Hematopoietic multipotent progenitor cell (in vitro differentiated cells): Measurements from ENCODE around the gene FGFR2. TPM values are rescaled to one million over a fixed set of nuclear protein-coding genes. Genes with fewer than 3 reads are reported as not detected.

Experiments
- DNase-seq, 3 donors: peaks; one replicate each; pipeline ENCODE4 v3.0.0-alpha.2; 2011 to 2015; ENCODE audit warnings: low read depth in 2 of 3, low spot score in 2 of 3
- total RNA-seq: library from RNA; depleted of rRNA; stranded (reverse); fragments of >200 nt; gene quantifications from one replicate; pipeline ENCODE4 v1.2.3, GENCODE V29; 2012

The FGFR2 gene
- total RNA-seq, 1 donor: not detected

- no peak for DNase-seq
These were observed 13.3 kb upstream of the FGFR2 start for GRCh38 chr10:121611393-121612159.

- DNase-seq: no peak
These were observed 12.6 kb upstream of the FGFR2 start for GRCh38 chr10:121610798-121611323.

- no peak for DNase-seq
These were observed 11.5 kb upstream of the FGFR2 start for GRCh38 chr10:121609426-121610380.

- DNase-seq: peak in 2 of 3 donors; percentile 34 to 50
These were observed 10.4 kb upstream of the FGFR2 start for GRCh38 chr10:121608469-121609190.

GRCh38 chr10:121607310-121608055, 9.2 kb upstream of the FGFR2 start:
- no peak for DNase-seq

- no peak for DNase-seq
These were observed 7.5 kb upstream of the FGFR2 start for GRCh38 chr10:121605708-121606107.

GRCh38 chr10:121601458-121601857, 3.2 kb upstream of the FGFR2 start:
- no peak for DNase-seq

GRCh38 chr10:121600611-121601010, 2.4 kb upstream of the FGFR2 start:
- DNase-seq: no peak

GRCh38 chr10:121599947-121600346, 1.7 kb upstream of the FGFR2 start:
- no peak for DNase-seq

- peak in 1 of 3 donors; percentile 22 for DNase-seq
These were observed 561 bp downstream of the FGFR2 start for GRCh38 chr10:121597504-121598262.

- DNase-seq: no peak
These were observed 1.3 kb downstream of the FGFR2 start for GRCh38 chr10:121596689-121597503.

- DNase-seq: no peak
These were observed 2.2 kb downstream of the FGFR2 start for GRCh38 chr10:121595806-121596688.

- no peak for DNase-seq
These were observed 2.9 kb downstream of the FGFR2 start for GRCh38 chr10:121595351-121595805.

- no peak for DNase-seq
These were observed 3.5 kb downstream of the FGFR2 start for GRCh38 chr10:121594623-121595350.

GRCh38 chr10:121594076-121594475, 4.2 kb downstream of the FGFR2 start:
- no peak for DNase-seq

- DNase-seq: no peak
These were observed 4.8 kb downstream of the FGFR2 start for GRCh38 chr10:121593281-121594075.
